Left renal cortex interstitium (tissue), 4 donors: Measurements from ENCODE around the gene RNF40. TPM values are rescaled to one million over a fixed set of nuclear protein-coding genes. Genes with fewer than 3 reads are reported as not detected.

Experiments
- DNase-seq, 4 donors: peaks; one replicate each; pipeline ENCODE4 v3.0.0-alpha.2; 2013; ENCODE audit warnings: low read depth in 4 of 4, low spot score in 2 of 4, missing footprints in 1 of 4
- polyA plus RNA-seq, 4 donors: library from polyadenylated mRNA; unstranded; fragments of 120-200 nt; gene quantifications; one replicate each; pipeline ENCODE4 v1.2.1, GENCODE V29; 2013; ENCODE audit not compliant: insufficient read length in 4 of 4

Gene RNF40
- polyA plus RNA-seq, 4 donors: 112 to 130 (median 120) TPM

- no peak for DNase-seq
Observed at GRCh38 chr16:30761427-30761927, 645 bp upstream of the RNF40 start.

DNA sequence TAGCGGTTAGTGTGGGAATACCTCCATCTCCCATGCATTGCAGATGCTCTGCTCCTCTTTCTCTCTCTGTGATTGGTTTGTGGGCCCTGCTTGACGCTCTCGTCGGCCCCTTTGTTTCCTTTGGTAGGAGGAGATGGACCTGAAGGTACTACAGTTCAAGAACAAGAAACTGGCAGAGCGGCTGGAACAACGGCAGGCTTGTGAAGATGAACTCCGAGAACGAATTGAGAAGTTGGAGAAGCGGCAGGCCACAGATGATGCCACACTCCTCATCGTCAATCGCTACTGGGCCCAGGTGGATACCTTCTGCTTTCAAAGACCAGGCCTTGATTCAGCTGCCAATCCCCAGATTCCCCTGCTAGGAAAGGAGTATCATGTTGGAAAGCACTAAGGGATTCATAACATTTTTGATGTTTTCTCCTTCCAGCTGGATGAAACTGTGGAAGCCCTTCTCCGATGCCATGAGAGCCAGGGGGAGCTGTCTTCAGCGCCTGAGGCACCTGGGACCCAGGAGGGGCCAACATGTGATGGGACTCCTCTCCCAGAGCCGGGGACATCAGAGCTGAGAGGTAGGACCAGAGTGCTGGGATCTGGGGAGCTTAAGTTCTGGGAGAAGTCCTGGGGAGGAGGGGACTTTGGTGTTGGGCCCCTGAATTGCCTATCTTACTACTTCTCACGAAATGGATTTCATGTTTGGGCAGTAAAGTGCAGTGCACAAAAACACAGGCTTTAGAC lies 1.0 kb downstream of the RNF40 start:
- DNase-seq: no peak

GRCh38 chr16:30764086-30764485 lies 2.0 kb downstream of the RNF40 start:
- DNase-seq: no peak

GRCh38 chr16:30764816-30765465 lies 2.8 kb downstream of the RNF40 start:
- no peak for DNase-seq

DNA sequence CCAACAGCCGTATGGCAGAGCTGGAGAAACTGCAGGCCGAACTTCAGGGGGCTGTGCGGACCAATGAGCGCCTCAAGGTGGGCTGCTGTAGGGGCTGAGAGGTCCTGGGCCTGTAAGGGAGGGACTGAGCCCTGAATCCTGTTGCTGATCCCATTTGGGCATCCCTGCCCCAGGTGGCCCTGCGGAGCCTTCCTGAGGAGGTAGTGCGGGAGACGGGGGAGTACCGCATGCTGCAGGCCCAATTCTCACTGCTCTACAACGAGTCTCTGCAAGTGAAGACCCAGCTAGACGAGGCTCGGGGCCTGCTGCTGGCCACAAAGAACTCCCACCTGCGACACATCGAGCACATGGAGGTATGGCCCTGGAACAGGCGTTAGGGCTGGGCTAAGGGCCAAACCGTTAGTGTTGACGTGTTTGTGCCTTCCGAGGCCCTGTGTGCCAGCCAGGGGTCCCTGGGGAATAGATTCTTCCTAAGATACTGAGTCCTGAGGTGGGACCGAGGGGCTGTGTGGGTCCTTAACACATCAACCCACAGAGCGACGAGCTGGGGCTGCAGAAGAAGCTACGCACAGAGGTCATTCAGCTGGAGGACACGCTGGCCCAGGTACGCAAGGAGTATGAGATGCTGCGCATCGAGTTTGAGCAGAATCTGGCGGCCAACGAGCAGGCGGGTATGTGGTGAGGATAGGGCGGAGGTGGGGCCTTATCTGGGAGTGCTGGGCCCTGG lies 4.2 kb downstream of the RNF40 start:
- no peak for DNase-seq

DNA sequence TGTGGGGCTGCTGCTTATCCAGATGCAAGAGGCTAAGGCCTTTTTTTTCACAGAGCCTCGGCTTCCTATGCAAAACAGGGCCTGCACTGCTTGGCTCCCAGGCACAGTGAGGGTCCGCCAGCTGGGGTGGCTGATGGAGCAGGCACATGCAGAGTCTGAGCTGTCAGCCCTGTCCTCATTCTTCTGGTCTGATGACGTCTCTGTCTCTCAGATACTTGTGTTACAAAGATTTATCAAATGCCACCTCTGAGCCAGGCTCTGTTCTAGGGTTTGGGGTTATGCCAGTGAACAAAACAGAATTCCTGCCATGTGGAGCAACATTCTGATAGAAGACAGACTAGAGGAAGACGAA lies 4.8 kb downstream of the RNF40 start:
- DNase-seq: no peak

GRCh38 chr16:30767767-30768465 lies 5.8 kb downstream of the RNF40 start:
- no peak for DNase-seq

- no peak for DNase-seq
Observed at GRCh38 chr16:30768583-30769181, 6.6 kb downstream of the RNF40 start.

DNA sequence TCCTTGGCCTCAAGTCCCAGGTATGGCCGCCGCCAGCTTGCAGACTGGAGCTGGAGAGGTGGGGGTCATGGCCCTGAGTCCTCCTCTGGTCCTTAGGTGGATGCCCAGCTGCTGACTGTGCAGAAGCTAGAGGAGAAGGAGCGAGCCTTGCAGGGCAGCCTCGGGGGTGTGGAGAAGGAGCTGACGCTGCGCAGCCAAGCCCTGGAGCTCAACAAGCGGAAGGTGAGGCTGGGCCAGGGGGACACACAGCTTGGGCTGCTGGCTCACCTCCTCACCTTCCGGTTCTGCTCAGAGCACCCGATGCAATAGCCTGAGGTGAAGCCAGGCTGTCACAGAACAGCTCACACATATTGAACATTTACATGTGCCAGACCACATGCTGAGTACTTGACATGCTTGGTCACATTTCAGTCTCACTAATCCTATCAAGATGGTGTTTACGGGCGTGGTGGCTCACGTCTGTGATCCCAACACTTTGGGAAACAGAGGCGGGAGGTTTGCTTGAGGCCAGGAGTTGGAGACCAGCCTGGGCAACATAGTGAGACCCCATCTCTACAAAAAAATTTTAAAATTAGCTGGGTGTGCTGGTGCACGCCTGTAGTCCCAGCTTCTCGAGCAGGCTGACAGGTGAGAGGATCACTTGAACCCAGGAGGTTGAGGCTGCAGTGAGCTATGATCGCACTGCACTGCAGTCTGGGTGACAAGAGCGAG lies 7.4 kb downstream of the RNF40 start:
- DNase-seq: no peak

GRCh38 chr16:30771726-30772125 lies 9.6 kb downstream of the RNF40 start:
- DNase-seq: no peak

DNA sequence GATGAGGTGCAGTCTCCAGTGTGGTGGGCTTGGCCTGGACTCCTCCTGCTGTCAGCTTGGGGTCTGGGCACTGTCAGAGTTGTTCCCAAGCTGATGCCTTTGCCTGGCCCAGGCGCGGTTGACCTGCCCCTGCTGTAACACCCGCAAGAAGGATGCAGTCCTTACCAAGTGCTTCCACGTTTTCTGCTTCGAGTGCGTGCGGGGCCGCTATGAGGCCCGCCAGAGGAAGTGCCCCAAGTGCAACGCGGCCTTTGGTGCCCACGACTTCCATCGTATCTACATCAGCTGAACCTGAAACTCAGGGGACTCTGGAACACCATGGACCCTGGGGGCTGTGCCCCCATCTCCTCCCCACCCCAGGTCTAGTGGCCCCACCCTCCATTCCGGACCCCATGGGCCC lies 11.7 kb downstream of the RNF40 start:
- DNase-seq: no peak

GRCh38 chr16:30774367-30775130 lies 12.4 kb downstream of the RNF40 start:
- no peak for DNase-seq

- no peak for DNase-seq
Observed at GRCh38 chr16:30775131-30775391, 12.9 kb downstream of the RNF40 start.

- DNase-seq: peak in 1 of 4 donors; percentile 83
Observed at GRCh38 chr16:30775392-30776188, 13.5 kb downstream of the RNF40 start.

DNA sequence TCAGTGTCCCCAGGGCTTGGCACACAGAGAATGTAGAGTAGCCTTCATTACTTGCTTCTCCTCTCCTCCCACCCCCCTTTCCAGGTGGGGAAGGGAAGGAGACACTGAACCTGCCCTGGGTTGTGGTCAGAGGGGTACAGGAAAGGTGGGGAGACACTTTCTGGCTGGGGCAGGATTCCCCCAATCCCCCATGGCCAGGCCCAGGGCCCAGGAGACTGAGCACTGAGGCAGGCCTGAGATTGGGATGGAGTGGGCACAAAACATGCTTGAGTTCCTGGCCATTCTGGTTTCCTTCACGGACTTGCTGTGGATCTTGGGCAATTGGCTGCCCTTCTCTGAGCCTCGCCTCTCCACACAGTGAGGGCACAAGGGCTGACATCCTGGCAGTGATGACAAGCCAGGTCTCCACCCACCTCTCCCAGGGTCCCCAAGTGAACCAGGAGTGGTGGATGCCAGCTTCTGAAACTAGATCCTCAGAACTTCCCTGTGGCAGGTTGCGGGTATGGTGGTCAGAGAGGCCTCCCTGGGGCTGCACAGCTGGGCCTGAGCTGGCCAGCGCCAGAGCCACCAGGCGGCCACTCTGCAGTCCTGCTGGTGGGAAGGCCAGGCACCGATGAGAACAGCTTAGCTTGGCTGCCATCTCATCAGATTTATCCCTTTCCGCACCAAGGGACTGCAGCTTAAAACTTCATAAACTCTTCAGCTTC lies 15.6 kb downstream of the RNF40 start:
- DNase-seq: no peak

DNA sequence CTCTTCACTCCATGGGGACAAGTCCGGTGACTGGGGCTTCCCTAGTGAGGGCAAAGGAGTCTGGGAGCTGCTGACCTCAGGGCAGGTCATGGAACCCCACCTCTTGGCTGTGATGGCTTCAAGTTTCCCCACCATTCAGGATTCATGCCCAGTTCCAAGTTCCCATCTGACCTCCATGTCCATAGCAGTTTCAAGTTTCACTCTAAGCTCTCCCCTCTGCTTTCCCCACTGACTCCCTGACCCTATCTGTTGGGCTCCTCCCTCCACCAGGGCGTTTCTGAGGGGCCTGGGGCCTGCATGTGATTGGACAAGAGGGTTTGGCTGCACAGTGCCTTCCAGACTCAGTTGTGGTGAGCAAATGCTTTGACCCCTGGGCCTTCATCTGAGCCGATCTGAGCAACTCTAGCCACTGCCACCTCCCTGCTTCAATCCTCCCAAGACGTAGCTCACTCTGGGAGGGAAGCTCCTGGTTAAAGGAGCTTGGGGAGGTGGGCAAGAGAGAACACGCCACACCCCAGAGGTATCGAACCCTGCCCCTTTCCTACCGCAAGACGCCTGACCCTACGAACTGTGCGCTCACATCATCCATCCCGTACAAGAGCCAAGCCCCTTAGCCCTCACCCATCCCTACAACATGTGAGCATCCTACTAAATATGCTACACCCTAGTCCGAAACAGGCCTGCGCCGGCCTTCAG lies 16.6 kb downstream of the RNF40 start:
- no peak for DNase-seq

- DNase-seq: no peak
Observed at GRCh38 chr16:30779596-30779995, 17.5 kb downstream of the RNF40 start.
